Colon (tissue), 2 donors: ENCODE data around the gene GNA12.

Experiments
- FAIRE-seq: peaks from 2 replicates; lab custom pipeline; 2012; peaks lifted over from hg19 to GRCh38; lab: Jason Lieb, UNC
- donor health status: control.
- donor health status: control.

Gene GNA12

DNA sequence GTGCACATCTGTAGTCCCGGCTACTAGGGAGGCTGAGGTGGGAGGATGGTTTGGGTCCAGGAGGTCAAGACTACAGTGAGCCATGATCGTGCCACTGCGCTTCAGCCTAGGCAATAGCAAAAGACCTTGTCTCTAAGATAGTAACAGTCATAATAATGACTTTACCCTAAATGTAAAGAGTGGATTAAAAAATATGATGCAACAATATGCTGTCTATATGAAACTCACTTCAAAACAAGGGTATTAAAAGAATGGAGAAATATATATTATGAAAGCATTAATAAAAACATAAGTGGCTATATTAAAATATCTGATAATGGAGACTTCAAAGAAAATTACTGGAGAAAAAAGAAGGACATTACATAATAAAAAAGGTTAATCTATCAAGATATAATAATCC lies 5.7 kb downstream of the GNA12 start:
- peak; percentile 10 for FAIRE-seq

DNA sequence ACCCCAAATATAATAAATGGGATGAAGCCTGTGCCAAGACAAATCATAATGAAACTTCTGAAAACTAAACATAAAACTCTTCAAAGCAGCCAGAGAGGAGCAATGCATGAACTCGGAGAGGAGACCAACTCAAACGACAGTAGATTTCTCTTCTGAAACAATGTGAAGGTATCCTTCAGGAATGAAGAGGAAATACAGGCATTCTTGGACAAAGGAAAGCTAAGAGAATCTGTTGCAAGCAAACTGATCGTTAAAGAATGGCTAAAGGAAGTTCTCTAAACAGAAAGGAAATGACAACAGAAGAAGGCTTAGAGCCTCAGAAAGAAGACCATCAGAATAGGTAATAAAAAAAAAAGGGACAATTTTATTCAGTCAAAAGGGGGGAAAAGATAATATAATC lies 6.6 kb downstream of the GNA12 start:
- no peak for FAIRE-seq

DNA sequence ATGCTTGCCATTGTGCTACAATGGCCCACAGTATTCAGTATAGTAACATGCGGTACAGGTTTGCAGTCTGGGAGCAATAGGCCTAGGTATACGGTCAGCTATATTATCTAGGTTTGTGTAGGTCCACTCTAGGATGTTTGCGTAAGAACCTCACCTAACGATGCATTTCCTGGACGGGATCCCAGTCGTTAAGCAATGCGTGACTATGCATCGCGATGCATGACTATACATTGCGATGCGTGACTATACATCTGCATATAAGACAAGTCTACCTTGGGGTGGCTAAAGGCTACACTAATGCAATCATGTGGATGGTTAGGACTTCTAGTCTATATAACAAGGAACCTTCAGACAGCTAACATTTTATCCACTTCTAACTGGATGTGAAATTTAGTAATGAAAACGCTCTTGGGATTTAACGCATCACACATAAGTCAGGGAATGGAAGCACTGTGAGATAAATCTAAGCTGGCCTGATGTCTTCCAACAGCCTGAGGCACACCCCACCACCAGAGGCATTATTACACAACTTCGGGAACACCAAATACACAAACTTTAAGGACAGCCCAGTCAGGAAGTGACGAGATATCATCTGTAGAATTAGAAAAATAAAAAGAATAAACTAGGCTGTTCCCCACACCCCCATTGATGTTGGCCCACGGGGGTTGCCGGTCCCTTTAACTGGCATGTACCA lies 9.2 kb downstream of the GNA12 start:
- FAIRE-seq: no peak

- no peak for FAIRE-seq
These were observed 10.8 kb downstream of the GNA12 start for GRCh38 chr7:2833083-2833910.

- no peak for FAIRE-seq
These were observed 11.6 kb downstream of the GNA12 start for GRCh38 chr7:2832461-2832860.

- no peak for FAIRE-seq
These were observed 13.3 kb downstream of the GNA12 start for GRCh38 chr7:2830609-2831376.

GRCh38 chr7:2829040-2829439 lies 15.1 kb downstream of the GNA12 start:
- FAIRE-seq: no peak

- FAIRE-seq: no peak
These were observed 17.3 kb downstream of the GNA12 start for GRCh38 chr7:2826771-2827170.

DNA sequence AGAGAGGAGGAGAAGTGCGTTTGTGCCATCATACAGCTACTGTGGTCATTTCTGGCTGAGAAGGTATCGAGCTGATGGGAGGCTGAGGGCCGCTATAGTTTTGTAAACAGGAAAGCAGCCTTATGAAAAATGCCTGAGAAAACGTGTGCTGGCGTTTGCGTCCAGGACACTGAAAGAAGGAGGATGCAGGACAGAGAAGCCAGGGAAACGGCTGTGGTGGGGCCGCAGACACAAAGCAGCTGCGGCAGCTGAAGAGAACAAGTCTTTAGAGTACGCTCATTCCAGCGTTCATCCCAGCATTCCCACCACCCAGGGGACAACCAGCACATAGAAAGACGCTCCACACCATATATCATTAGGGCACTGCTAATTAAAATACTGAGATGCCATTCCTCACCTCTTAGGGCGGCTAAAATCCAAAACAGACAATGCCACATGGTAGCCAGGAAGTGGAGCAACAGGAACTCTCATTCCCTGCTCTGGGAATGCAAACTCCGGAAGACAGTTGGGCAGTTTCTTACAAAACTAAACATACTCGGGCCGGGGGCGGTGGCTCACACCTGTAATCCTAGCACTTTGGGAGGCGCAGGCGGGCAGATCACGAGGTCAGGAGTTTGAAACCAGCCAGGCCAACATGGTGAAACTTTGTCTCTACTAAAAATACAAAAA lies 18.4 kb downstream of the GNA12 start:
- FAIRE-seq: no peak

DNA sequence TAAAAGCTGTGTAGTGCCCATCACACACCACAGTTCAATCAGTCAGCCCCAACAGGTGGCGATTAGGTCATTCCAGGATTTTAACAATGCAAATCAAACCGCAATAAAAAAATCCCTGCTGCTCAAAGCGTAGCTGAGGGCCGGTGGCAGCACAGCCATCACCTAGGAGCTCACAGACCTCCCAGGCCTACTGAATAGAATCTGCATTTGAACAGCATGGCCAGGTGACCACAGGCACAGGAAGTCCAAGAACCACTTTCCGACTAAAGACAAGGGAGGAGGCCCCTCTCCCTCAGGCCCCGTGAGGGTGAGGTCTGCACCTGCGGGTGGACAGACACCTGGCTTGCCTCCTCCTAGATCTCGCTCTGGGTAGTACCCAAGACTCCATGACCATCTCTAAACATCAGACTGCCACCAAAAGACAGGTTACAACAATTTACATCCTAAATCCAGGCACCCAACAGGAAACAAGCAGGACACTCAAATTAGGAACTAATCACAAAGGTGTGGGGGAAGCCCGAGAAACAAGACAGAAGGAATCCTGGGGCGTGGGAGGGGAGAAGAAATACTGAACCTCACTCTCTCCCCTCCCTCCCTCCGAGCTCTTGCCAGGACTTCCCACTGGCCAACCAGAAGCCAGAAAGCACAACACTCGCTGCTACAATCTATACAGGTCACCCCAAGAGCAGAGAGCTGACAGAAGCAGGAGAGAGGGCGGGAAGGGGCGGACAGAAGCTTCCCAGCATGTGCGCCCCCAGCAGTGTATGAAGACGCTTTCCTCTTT lies 19.2 kb downstream of the GNA12 start:
- no peak for FAIRE-seq

GRCh38 chr7:2824026-2824677 lies 20.0 kb downstream of the GNA12 start:
- FAIRE-seq: no peak

- no peak for FAIRE-seq
These were observed 21.0 kb downstream of the GNA12 start for GRCh38 chr7:2823130-2823529.

- no peak for FAIRE-seq
These were observed 22.1 kb downstream of the GNA12 start for GRCh38 chr7:2821842-2822507.

DNA sequence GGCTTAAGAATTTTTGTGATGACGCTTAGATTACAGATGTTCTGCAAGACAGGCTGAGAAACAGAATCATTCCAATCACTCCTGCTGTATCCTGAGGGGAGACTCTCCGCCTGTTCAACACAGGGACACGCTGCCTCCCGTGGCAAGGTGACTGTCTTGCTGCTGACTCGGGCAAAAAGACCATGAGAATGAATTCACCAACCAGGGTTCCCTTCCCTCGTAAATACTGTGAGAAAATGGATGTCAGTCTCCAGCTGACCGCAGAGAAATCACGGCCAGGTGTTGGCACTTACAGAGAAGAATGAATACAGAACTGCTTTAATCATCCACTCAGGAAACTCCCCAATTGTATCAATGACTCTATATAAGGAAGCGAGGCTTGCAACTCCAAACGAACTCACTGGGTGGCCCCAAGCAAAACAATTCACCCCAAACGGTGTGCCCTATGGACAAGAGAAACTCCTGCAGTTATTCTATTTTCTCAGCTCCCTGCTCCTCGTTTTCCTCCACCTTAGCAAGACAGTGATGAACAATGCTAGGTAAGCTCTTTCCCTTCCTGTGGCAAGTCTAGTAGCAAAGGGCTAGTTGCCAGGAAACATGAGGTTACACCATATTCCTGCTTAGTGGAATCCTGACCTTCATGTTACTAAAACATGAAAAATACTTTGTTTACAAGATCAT lies 22.8 kb downstream of the GNA12 start:
- no peak for FAIRE-seq

DNA sequence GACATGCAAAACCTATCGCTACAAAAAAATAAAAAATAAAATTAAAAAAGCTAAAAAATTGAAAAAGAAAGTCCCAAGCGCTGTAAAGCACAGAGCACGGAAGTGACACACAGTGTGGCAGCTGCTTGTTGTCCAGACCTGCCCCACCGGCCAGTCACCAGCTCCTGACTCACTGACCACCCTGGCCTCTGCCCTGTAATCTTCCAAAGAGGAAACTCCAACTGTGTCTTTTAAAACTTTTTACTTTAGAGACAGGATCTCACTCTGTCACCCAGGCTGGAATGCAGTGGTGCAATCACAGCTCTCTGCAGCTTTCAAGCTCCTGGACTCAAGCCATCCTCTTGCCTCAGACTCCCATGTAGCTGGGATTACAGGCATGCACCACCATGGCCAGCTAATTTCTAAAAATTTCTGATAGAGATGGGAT lies 23.6 kb downstream of the GNA12 start:
- no peak for FAIRE-seq

- FAIRE-seq: no peak
These were observed 24.1 kb downstream of the GNA12 start for GRCh38 chr7:2819954-2820397.

DNA sequence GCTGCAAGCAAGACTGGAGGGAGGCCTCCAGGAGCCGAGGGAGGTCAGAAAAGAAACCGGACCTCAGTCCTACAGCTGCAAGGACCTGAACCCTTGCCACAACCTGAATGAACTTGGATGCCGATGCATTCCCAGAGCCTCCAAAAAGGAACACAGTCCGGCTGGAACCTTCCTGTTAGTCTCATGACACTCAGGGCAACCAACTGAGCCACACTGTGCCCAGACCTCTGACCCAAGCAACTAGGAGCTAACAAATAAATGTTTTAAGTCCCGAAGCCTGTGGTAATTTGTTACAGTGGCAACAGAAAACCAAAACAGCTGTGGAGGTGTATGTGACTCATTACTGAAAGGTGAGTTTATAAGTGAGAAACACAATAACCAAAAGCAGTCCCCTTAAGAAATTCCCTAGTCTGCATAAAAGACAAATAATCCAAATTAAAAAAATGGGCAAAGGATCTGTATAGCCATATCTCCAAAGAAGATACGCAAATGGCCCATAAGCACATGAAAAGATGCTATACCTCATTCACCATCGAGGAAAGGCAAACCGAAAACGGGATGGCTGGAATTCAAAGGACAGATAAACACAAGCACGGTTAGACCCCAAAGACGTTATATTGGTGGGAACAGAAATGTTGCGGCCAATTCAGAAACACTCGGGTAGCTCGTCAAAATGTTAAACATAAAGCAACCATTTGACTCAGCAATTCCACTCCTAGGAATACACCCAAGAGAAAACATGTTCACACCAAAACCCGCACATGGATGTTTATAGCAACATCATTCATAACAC lies 24.8 kb downstream of the GNA12 start:
- no peak for FAIRE-seq

DNA sequence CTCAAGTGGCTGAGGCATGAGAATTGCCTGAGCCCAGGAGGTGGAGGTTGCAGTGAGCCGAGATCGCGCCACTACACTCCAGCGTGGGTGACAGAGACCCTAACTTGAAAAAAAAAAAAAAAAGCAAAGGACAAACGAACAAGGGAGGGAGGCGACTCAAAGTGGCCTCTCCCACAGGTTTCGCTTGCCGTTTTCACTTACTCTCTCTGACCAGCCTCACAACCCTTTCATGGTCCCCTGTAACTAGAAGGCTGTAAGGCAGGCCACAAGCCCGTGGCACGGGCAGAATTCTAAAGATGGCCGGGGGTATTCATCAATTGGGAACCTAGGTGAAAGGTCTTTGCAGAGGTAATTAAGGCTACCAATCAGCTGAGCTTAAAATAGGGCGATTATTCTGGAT lies 25.5 kb downstream of the GNA12 start:
- FAIRE-seq: no peak

- FAIRE-seq: no peak
These were observed 26.0 kb downstream of the GNA12 start for GRCh38 chr7:2818121-2818520.
